OCI-LY7 (cell line): ENCODE measurements around the gene UBE3D. TPM values are rescaled to one million over a fixed set of nuclear protein-coding genes. Genes with fewer than 3 reads are reported as not detected.

ENCODE experiments used
- BruUV-seq: library from RNA; stranded (reverse); fragments of 400-500 nt; replicated peaks from 2 replicates; lab custom pipeline; 2021; lab: Mats Ljungman, UMichigan
- CTCF ChIA-PET: fragments of 300-600 bp; sonication (Branson Sonifier 250); formaldehyde crosslinking; loops from one replicate; lab custom pipeline; 2022; ENCODE audit warnings: antibody characterized with exemption; ENCODE audit not compliant: unreplicated experiment; lab: Charles Lee
- POLR2A ChIA-PET: fragments of 300-600 bp; sonication (Branson Sonifier 250); formaldehyde crosslinking; loops from one replicate; lab custom pipeline; 2022; ENCODE audit warnings: antibody characterized with exemption; lab: Charles Lee
- DNase-seq: peaks from one replicate; pipeline ENCODE4 v3.0.0-alpha.2; 2015; ENCODE audit warnings: low spot score
- H2AFZ ChIP-seq: fragments of 200-600 bp; sonication (generic), shearing (Covaris generic); 2 replicates; pipeline ENCODE4 v1.6.1; 2014; ENCODE audit warnings: mild to moderate bottlenecking, antibody characterized with exemption, low read length, moderate library complexity
- H3K27ac ChIP-seq: fragments of 200-600 bp; sonication (generic); 2 replicates; pipeline ENCODE4 v1.5.1; 2014; ENCODE audit warnings: mixed run types, low read depth, mild to moderate bottlenecking, moderate library complexity, low read length, inconsistent platforms; ENCODE audit not compliant: poor library complexity, severe bottlenecking
- H3K36me3 ChIP-seq: fragments of 200-600 bp; sonication (generic); 2 replicates; pipeline ENCODE4 v1.6.1; 2014; ENCODE audit warnings: mild to moderate bottlenecking, antibody characterized with exemption, low read length, moderate library complexity, mixed read lengths; ENCODE audit not compliant: insufficient read depth
- H3K4me1 ChIP-seq: fragments of 200-600 bp; sonication (generic); 2 replicates; pipeline ENCODE4 v1.5.1; 2014; ENCODE audit warnings: mild to moderate bottlenecking, low read length; ENCODE audit not compliant: insufficient read depth, poor library complexity, severe bottlenecking
- H3K4me2 ChIP-seq: fragments of 200-600 bp; sonication (generic); 2 replicates; pipeline ENCODE4 v1.6.1; 2014; ENCODE audit warnings: mild to moderate bottlenecking, low read length
- H3K4me3 ChIP-seq: fragments of 200-600 bp; sonication (generic); 2 replicates; pipeline ENCODE4 v1.5.1; 2014; ENCODE audit warnings: mild to moderate bottlenecking, low read depth, low read length; ENCODE audit not compliant: poor library complexity, severe bottlenecking
- H3K79me2 ChIP-seq: fragments of 200-600 bp; sonication (generic); 2 replicates; pipeline ENCODE4 v1.6.1; 2016; ENCODE audit warnings: low read depth, mild to moderate bottlenecking, low read length, moderate library complexity, mixed read lengths; ENCODE audit not compliant: insufficient read depth
- H3K9me2 ChIP-seq: fragments of 200-600 bp; sonication (generic); 2 replicates; pipeline ENCODE4 v1.6.1; 2016; ENCODE audit warnings: mild to moderate bottlenecking, low read length, mixed read lengths; ENCODE audit not compliant: insufficient read depth
- H3K9me3 ChIP-seq: fragments of 200-600 bp; sonication (generic); 2 replicates; pipeline ENCODE4 v1.6.1; 2014; ENCODE audit warnings: mild to moderate bottlenecking, mixed run types, low read length, mixed read lengths
- H4K20me1 ChIP-seq: fragments of 200-600 bp; sonication (generic); 2 replicates; pipeline ENCODE4 v1.6.1; 2014; ENCODE audit warnings: mild to moderate bottlenecking, antibody characterized with exemption, low read length, moderate library complexity, mixed read lengths; ENCODE audit not compliant: insufficient read depth
- EZH2phosphoT487 ChIP-seq: fragments of 200-600 bp; sonication (generic); IDR thresholded peaks from 2 replicates; pipeline ENCODE4 v1.6.1; 2018; ENCODE audit warnings: low read depth, borderline replicate concordance, mild to moderate bottlenecking, mixed run types, antibody characterized with exemption, low read length, moderate library complexity, mixed read lengths
- intact Hi-C: fragments of 100-400 bp; cut with micrococcal nuclease; formaldehyde crosslinking; loops from one replicate; pipeline ENCODE4 v1.10.0; 2022; ENCODE audit not compliant: unreplicated experiment
- total RNA-seq, 2 experiments: library from RNA; depleted of rRNA in 1 of 2; stranded (reverse); fragments of >200 nt in 1 of 2; shearing (Covaris generic) in 1 of 2; gene quantifications; 2 replicates each; pipeline ENCODE4 v1.2.3, GENCODE V29; 2014 to 2022
- TF ChIP-seq, protein P1 (sequence below): fragments of 200-600 bp; sonication (generic); conservative IDR thresholded peaks from 2 replicates; pipeline ENCODE4 v1.5.1; 2014; ENCODE audit warnings: mild to moderate bottlenecking, antibody characterized with exemption, low read length, moderate library complexity, mixed read lengths

The UBE3D gene
- total RNA-seq, 2 experiments from 2014 or later: 11.0 to 15.1 TPM

DNA sequence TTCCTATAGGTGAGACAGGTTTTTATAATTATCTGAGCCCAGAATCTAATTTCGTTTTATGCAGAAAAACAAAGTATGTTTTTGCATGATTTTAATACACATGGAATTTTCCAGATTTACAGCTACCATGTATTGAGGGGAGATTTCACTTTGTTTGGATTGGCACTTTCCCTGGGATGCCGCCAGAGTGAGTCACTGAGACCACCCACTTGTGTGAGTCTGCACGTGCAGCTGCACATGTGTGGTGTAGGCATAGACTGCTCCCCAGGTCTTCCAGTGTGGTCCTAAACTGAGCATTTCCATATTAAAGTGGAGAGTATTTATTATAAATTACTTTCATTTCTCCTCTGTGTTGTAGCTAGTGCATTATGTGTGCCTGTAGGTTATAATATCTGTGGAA lies 186.8 kb downstream of the UBE3D start:
- TF ChIP-seq, protein P1, sequence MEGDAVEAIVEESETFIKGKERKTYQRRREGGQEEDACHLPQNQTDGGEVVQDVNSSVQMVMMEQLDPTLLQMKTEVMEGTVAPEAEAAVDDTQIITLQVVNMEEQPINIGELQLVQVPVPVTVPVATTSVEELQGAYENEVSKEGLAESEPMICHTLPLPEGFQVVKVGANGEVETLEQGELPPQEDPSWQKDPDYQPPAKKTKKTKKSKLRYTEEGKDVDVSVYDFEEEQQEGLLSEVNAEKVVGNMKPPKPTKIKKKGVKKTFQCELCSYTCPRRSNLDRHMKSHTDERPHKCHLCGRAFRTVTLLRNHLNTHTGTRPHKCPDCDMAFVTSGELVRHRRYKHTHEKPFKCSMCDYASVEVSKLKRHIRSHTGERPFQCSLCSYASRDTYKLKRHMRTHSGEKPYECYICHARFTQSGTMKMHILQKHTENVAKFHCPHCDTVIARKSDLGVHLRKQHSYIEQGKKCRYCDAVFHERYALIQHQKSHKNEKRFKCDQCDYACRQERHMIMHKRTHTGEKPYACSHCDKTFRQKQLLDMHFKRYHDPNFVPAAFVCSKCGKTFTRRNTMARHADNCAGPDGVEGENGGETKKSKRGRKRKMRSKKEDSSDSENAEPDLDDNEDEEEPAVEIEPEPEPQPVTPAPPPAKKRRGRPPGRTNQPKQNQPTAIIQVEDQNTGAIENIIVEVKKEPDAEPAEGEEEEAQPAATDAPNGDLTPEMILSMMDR: no peak
- TF ChIP-seq EZH2phosphoT487: no peak
- CTCF ChIA-PET: no interaction called here
- H3K27ac ChIP-seq: no peak overlapping the region
- H3K79me2 ChIP-seq: no peaks in the 10 kb centered on the region
- POLR2A ChIA-PET: no interaction called here
- no TSS peak for BruUV-seq
- DNase-seq: no peak
- no peaks in the 10 kb centered on the region for H3K4me1 ChIP-seq
- no peak overlapping the region for H3K4me2 ChIP-seq
- intact Hi-C loops: no loop called here
- H4K20me1 ChIP-seq: no peaks in the 10 kb centered on the region
- H3K4me3 ChIP-seq: no peak overlapping the region
- H3K9me2 ChIP-seq: no peaks in the 10 kb centered on the region
- H2AFZ ChIP-seq: no peak overlapping the region
- H3K36me3 ChIP-seq: no peaks in the 10 kb centered on the region
- no peaks in the 10 kb centered on the region for H3K9me3 ChIP-seq

DNA sequence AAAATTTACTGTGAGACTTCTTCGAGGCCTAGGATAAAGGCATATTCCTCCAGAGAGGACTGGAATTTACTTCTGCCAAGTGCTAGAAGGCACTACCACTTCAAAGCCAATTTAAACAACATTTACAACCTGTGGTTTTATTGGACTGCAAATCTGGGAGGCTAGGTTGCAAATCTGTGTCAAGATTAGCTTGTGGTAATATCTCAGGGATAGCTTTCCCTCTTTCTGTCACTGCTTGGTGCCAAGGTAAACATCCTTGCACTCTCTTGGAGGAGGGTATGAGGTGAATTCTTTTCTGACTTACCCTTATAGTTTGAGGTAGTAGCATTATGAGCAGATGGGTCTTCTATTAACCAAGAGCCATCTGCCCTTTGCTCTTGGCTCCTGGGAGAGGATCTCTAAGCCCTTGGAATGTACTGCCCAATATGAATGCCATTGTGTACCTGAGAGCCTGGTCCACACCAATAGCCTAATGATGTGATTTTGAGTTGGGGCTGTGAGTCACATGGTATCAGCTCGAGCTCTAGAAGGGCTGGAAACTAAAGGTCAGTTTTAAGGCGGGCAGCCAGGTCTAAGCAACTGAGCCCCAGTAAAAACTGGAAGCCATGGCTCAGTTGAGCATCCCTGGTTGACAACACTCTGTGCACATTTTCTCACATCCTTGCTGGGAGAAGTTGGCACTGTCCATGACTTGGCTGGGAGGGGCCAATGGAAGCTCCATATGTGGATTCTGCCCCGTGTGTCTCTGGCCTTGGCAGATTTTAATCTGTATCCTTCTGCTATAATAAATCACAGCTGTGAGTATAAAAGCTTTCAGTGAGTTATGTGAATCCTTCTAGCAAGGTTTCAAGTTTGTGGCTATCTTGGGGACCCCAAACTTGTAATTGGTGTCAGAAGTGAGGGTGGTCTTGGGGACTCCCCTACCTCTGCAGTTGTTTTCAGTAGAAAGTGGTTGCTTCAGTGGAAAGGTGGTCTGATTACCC lies 188.1 kb downstream of the UBE3D start:
- no peaks in the 10 kb centered on the region for H3K9me2 ChIP-seq
- H2AFZ ChIP-seq: no peak overlapping the region
- no peaks in the 10 kb centered on the region for H3K79me2 ChIP-seq
- intact Hi-C loops: no loop called here
- H3K4me3 ChIP-seq: no peak overlapping the region
- BruUV-seq: no TSS peak
- no peaks in the 10 kb centered on the region for H4K20me1 ChIP-seq
- ChIA-PET POLR2A (interaction anchor here (0.6 kb wide), 1 partner anchor 18 kb away, joined by 4 read pairs; no protein-coding TSS in a partner anchor), CTCF (no interaction called here)
- H3K4me2 ChIP-seq: no peak overlapping the region
- H3K4me1 ChIP-seq: no peaks in the 10 kb centered on the region
- no peak overlapping the region for H3K27ac ChIP-seq
- no peaks in the 10 kb centered on the region for H3K9me3 ChIP-seq
- no peak for DNase-seq
- no peaks in the 10 kb centered on the region for H3K36me3 ChIP-seq
- TF ChIP-seq, protein P1: no peak
- no peak for TF ChIP-seq EZH2phosphoT487
